ENCODE data around the gene NSD2.

- no peak for TF ChIP-seq ZKSCAN8 (CRISPR knock-in tag; IDR thresholded peaks at IDR 0.05)
- TF ChIP-seq HDAC2 (IDR thresholded peaks at IDR 0.05) = no peak
- no peak for TF ChIP-seq EP300 (IDR thresholded peaks at IDR 0.05; ENCODE audit: low read length)
- no peak for TF ChIP-seq ZFX (CRISPR knock-in tag; IDR thresholded peaks at IDR 0.05)
- no peak for TF ChIP-seq ZNF274 (IDR thresholded peaks at IDR 0.05; ENCODE audit: borderline replicate concordance, low read depth, low read length)
- TF ChIP-seq ARID2 (IDR thresholded peaks at IDR 0.05) = no peak
- no peak for TF ChIP-seq E2F4 (CRISPR knock-in tag; IDR thresholded peaks at IDR 0.05; ENCODE audit: low read depth)
- TF ChIP-seq NFRKB (IDR thresholded peaks at IDR 0.05; ENCODE audit: low read depth) = no peak
- TF ChIP-seq DNMT1 (IDR thresholded peaks at IDR 0.05) = no peak
- TF ChIP-seq CTCF (IDR thresholded peaks at IDR 0.05 in 2 of 3, conservative IDR thresholded peaks at IDR 0.05 in 1 of 3; ENCODE audit: insufficient read depth in 2 of 3, low read depth in 1 of 3, low read length in 3 of 3) = no peak
- no peak for TF ChIP-seq RERE (CRISPR knock-in tag; IDR thresholded peaks at IDR 0.05; ENCODE audit: borderline replicate concordance)
- no peak for TF ChIP-seq CREB3L1 (IDR thresholded peaks at IDR 0.05; ENCODE audit: borderline replicate concordance, low read depth)
- no peak for TF ChIP-seq MED1 (CRISPR knock-in tag; IDR thresholded peaks at IDR 0.05; ENCODE audit: borderline replicate concordance)
These were observed 87.9 kb downstream of the NSD2 start for GRCh38 chr4:1959104-1959384.

All from K562 (cell line).